HepG2 (cell line): Measurements from ENCODE around the gene COQ7. TPM values are rescaled to one million over a fixed set of nuclear protein-coding genes. Genes with fewer than 3 reads are reported as not detected.

Experiments
- ATAC-seq: fragments of 200-7000 bp; cut with Tn5 transposase; 3 replicates; pipeline ENCODE4 v1.9.1; 2020; ENCODE audit warnings: mild to moderate bottlenecking, moderate library complexity
- BruUV-seq: library from RNA; stranded (reverse); fragments of 400-500 nt; replicated peaks from 2 replicates; lab custom pipeline; 2021; lab: Mats Ljungman, UMichigan
- CTCF ChIA-PET: fragments of 300-600 bp; formaldehyde crosslinking; extraction: SDS; loops from one replicate; lab custom pipeline; 2021; ENCODE audit warnings: low total read pairs, inconsistent platforms, low intra/inter-chr PET ratio; lab: Yijun Ruan, JAX
- POLR2A ChIA-PET: fragments of 350-600 bp; sonication (Branson Sonifier 250); formaldehyde crosslinking; loops from one replicate; lab custom pipeline; 2020; ENCODE audit warnings: antibody characterized with exemption, inconsistent platforms; lab: Yijun Ruan, JAX
- DNase-seq: peaks from one replicate; pipeline ENCODE4 v3.0.0-alpha.2; 2015; ENCODE audit warnings: low spot score
- FAIRE-seq: peaks from 3 replicates; lab custom pipeline; 2011; peaks lifted over from hg19 to GRCh38; lab: Jason Lieb, UNC
- H2AFZ ChIP-seq: one replicate; pipeline ENCODE4 v1.6.1; 2011; ENCODE audit warnings: low read length, inconsistent platforms
- H3K27ac ChIP-seq: fragments of 300-600 bp; 3 replicates; pipeline ENCODE4 v1.8.0; 2011; ENCODE audit warnings: mixed run types, mild to moderate bottlenecking, mixed read lengths, low read length, inconsistent platforms; ENCODE audit not compliant: insufficient read depth; ENCODE audit errors: extremely low read length
- H3K27me3 ChIP-seq, 2 experiments: fragments of 200-600 bp in 1 of 2; 2 replicates in 1 of 2; 3 replicates in 1 of 2; pipeline versions ENCODE4 v1.6.0 to v1.8.0; 2011; ENCODE audit warnings: low read length in 2 of 2, mild to moderate bottlenecking in 2 of 2, moderate library complexity in 2 of 2, inconsistent platforms in 1 of 2; ENCODE audit not compliant: insufficient read depth in 2 of 2, control insufficient read depth in 1 of 2
- H3K36me3 ChIP-seq, 2 experiments: fragments of 200-600 bp in 1 of 2; replicated peaks in 1 of 2; 2 replicates in 1 of 2; 3 replicates in 1 of 2; pipeline versions ENCODE4 v1.5.1 to v1.8.0; 2011; ENCODE audit warnings: low read length in 2 of 2, inconsistent platforms in 1 of 2; ENCODE audit not compliant: insufficient read depth in 2 of 2, control insufficient read depth in 1 of 2
- H3K4me1 ChIP-seq: 2 replicates; pipeline ENCODE4 v1.5.1; 2012; ENCODE audit warnings: low read length, inconsistent platforms; ENCODE audit not compliant: insufficient read depth
- H3K4me2 ChIP-seq: 2 replicates; pipeline ENCODE4 v1.6.0; 2011; ENCODE audit warnings: low read depth, low read length, inconsistent platforms
- H3K4me3 ChIP-seq, 3 experiments: fragments of 200-600 bp in 1 of 3; sonication (generic), shearing (Covaris generic) in 1 of 3; replicated peaks in 1 of 3; 2 replicates each; pipeline ENCODE4 v1.5.1; 2011 to 2016; ENCODE audit warnings: low read length in 3 of 3, inconsistent platforms in 2 of 3, low read depth in 2 of 3, mild to moderate bottlenecking in 2 of 3, control low read depth in 1 of 3, mixed read lengths in 1 of 3; ENCODE audit not compliant: insufficient read depth in 1 of 3
- H3K79me2 ChIP-seq: one replicate; pipeline ENCODE4 v1.6.1; 2011; ENCODE audit warnings: low read length, inconsistent platforms; ENCODE audit not compliant: insufficient read depth
- H3K9ac ChIP-seq: 2 replicates; pipeline ENCODE4 v1.6.0; 2011; ENCODE audit warnings: mild to moderate bottlenecking, low read depth, low read length, inconsistent platforms; ENCODE audit not compliant: insufficient read depth
- H3K9me3 ChIP-seq: 2 replicates; pipeline ENCODE4 v1.5.1; 2012; ENCODE audit warnings: mild to moderate bottlenecking, low read length
- H4K20me1 ChIP-seq: 2 replicates; pipeline ENCODE4 v1.6.0; 2011; ENCODE audit warnings: inconsistent platforms, mild to moderate bottlenecking, low read length, moderate library complexity; ENCODE audit not compliant: insufficient read depth
- FIP1L1 ChIP-seq: fragments of 200-400 bp; formaldehyde crosslinking; IDR thresholded peaks from 2 replicates; pipeline ENCODE4 v1.6.1; 2018; ENCODE audit warnings: low read depth, mild to moderate bottlenecking, low read length, moderate library complexity, borderline replicate concordance; ENCODE audit not compliant: insufficient read depth
- FOXO1 ChIP-seq: sonication (generic); formaldehyde crosslinking; IDR thresholded peaks from 2 replicates; pipeline ENCODE4 v1.4.0; 2020; ENCODE audit warnings: missing genetic modification reagents
- HIVEP1 ChIP-seq: sonication (generic); formaldehyde crosslinking; IDR thresholded peaks from 2 replicates; pipeline ENCODE4 v1.4.0; 2020; ENCODE audit warnings: mild to moderate bottlenecking, missing genetic modification reagents
- HOXA7 ChIP-seq: sonication (generic); formaldehyde crosslinking; IDR thresholded peaks from 2 replicates; pipeline ENCODE4 v1.8.1; 2022; ENCODE audit warnings: mild to moderate bottlenecking, missing genetic modification reagents, moderate library complexity
- RFXAP ChIP-seq: sonication (generic); formaldehyde crosslinking; IDR thresholded peaks from 2 replicates; pipeline ENCODE4 v1.4.0; 2020; ENCODE audit warnings: missing genetic modification reagents, borderline replicate concordance
- SNRNP70 ChIP-seq: fragments of 200-400 bp; formaldehyde crosslinking; IDR thresholded peaks from 2 replicates; pipeline ENCODE4 v1.6.1; 2017; ENCODE audit warnings: mild to moderate bottlenecking, low read depth, low read length, moderate library complexity
- U2AF1 ChIP-seq: fragments of 200-400 bp; formaldehyde crosslinking; optimal IDR thresholded peaks from 2 replicates; pipeline ENCODE3; 2017; ENCODE audit warnings: mild to moderate bottlenecking, low read depth, low read length
- ZNF121 ChIP-seq: sonication (generic); formaldehyde crosslinking; IDR thresholded peaks from 2 replicates; pipeline ENCODE4 v1.5.0; 2020; ENCODE audit warnings: mild to moderate bottlenecking, missing genetic modification reagents
- ZNF207 ChIP-seq: fragments of 450-650 bp; IDR thresholded peaks from 2 replicates; pipeline ENCODE4 v1.6.1; 2016; ENCODE audit warnings: antibody characterized with exemption, borderline replicate concordance
- ZNF331 ChIP-seq: sonication (generic); formaldehyde crosslinking; IDR thresholded peaks from 2 replicates; pipeline ENCODE4 v1.4.0; 2020; ENCODE audit warnings: missing genetic modification reagents
- ZNF746 ChIP-seq: sonication (generic); formaldehyde crosslinking; IDR thresholded peaks from 2 replicates; pipeline ENCODE4 v1.8.0; 2022; ENCODE audit warnings: mild to moderate bottlenecking, missing genetic modification reagents
- ZNF780A ChIP-seq: sonication (generic); formaldehyde crosslinking; IDR thresholded peaks from 2 replicates; pipeline ENCODE4 v1.8.0; 2022; ENCODE audit warnings: mild to moderate bottlenecking, missing genetic modification reagents, moderate library complexity
- WGBS: methylation state at CpG from one replicate; pipeline ENCODE4 v1.1.6; 2017; ENCODE audit warnings: low lambda C conversion rate; 5-methylcytosine and 5-hydroxymethylcytosine counted together
- in situ Hi-C: cut with HindIII; loops from 2 replicates; pipeline ENCODE4 v1.10.0; 2017; ENCODE audit warnings: low pct_unique_long_range_greater_than_20kb; ENCODE audit not compliant: extremely low pct_ligation_motif_present
- intact Hi-C: fragments of 100-400 bp; cut with micrococcal nuclease; formaldehyde crosslinking; loops from one replicate; pipeline ENCODE4 v1.10.0; 2022; ENCODE audit not compliant: unreplicated experiment
- polyA plus RNA-seq, 8 experiments: library from polyadenylated mRNA; depleted of rRNA in 3 of 8; stranded (reverse) in 7 of 8; unstranded in 1 of 8; fragments of >200 nt; fragmentation: Illumina TruSeq in 4 of 8; extraction: Trizol in 4 of 8; gene quantifications; 2 replicates each; pipeline versions ENCODE4 v1.2.1 to v1.2.3, GENCODE V29; 2011 to 2016; ENCODE audit warnings: low read depth in 4 of 8, missing spikeins in 1 of 8, mixed read lengths in 1 of 8; ENCODE audit not compliant: insufficient read depth in 1 of 8
- total RNA-seq, 5 experiments: library from RNA; depleted of rRNA; stranded (reverse); fragments of >200 nt; fragmentation: Illumina TruSeq; extraction: Trizol; gene quantifications; 2 replicates each; pipeline ENCODE4 v1.2.3, GENCODE V29; 2016; ENCODE audit warnings: low read depth in 1 of 5
- TF ChIP-seq, protein P1 (sequence below): sonication (generic); formaldehyde crosslinking; IDR thresholded peaks from 2 replicates; pipeline ENCODE4 v1.8.0; 2022; ENCODE audit warnings: mild to moderate bottlenecking, missing genetic modification reagents
- TF ChIP-seq, protein P2 (sequence below): sonication (generic); formaldehyde crosslinking; IDR thresholded peaks from 2 replicates; pipeline ENCODE4 v1.5.0; 2020; ENCODE audit warnings: mild to moderate bottlenecking, missing genetic modification reagents
- TF ChIP-seq, protein P3 (sequence below): sonication (generic); formaldehyde crosslinking; IDR thresholded peaks from 2 replicates; pipeline ENCODE4 v1.9.0; 2022; ENCODE audit warnings: low read depth, missing genetic modification reagents
- TF ChIP-seq, protein P4 (sequence below): IDR thresholded peaks from 2 replicates; pipeline ENCODE4 v1.6.1; 2016; ENCODE audit warnings: low read depth

Gene COQ7
- total and polyA plus RNA-seq, 2 of the 13 experiments (the other 11 are each of a cell fraction or from before 2014, with no cell fraction given): 20.1 to 45.7 TPM

DNA sequence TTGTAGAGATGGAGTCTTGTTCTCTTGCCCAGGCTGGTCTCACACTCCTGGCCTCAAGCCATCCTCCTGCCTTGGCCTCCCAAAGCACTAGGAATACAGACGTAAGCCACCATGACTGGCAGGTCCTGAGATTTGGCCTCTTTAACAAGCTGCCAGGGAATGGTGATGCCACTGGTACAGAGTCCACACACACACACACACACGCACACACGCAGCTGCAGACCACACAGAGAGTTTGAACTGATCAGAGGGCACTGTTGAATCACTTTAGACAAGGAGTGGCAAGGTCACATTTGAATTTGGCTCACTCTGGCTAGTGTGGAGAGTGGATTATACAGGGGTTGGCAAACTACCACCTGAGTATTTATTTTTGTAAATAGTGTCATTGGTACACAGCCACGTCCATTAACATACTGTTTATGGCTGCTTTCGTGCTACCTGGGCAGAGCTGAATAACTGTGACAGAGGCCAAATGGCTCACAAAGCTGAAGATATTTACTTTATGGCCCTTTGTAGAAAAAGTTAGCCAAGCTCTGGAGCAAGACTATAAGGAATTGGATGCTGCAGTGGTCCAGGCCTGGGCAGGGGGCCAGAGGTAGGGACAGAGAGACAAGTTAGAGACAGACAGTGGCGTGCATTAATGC is 56.2 kb downstream of the COQ7 start:
- in situ Hi-C loops (no loop called here), intact Hi-C loops (loop anchor here (1.0 kb wide), 1 partner anchor 32 kb away; no protein-coding TSS in a partner anchor)
- Histone ChIP-seq H3K9me3 (no peaks in the 10 kb centered on the region), H3K4me2 (peak overlapping the region; percentile 5; the same call in 1 of the 2 replicates), H3K9ac (no peak overlapping the region), H3K4me3 (no peak overlapping the region), H3K79me2 (no peaks in the 10 kb centered on the region), H3K27ac (no peak overlapping the region), H2AFZ (no peak overlapping the region), H3K36me3 (no peaks in the 10 kb centered on the region), H4K20me1 (no peaks in the 10 kb centered on the region), H3K4me1 (peaks cover 28% of the 10 kb centered on the region), H3K27me3 (no peaks in the 10 kb centered on the region)
- WGBS: 17% methylated on average over 6 of the region's 6 CpGs
- BruUV-seq: no TSS peak
- ChIA-PET CTCF (no interaction called here), POLR2A (interaction anchor here (1.2 to 2.7 kb wide), 2 partner anchors 11 to 15 kb away, joined by 3 to 25 read pairs; partner anchors contain the start of gene ITPRIPL2)
- peak; percentile 90 for ATAC-seq
- peak; percentile 76 for FAIRE-seq
- DNase-seq: peak; percentile 84
- TF ChIP-seq ZNF207 (no peak), HIVEP1 (CRISPR knock-in tag) (0 out of 2 replicates have a peak, but pooled peaks have one; percentile 16), FOXO1 (CRISPR knock-in tag) (peak; percentile 47; the same call in 1 of the 2 replicates), ZNF780A (0 out of 2 replicates have a peak, but pooled peaks have one; percentile 49), ZNF121 (CRISPR knock-in tag) (0 out of 2 replicates have a peak, but pooled peaks have one; percentile 14), ZNF331 (no peak), ZNF746 (CRISPR knock-in tag) (no peak), RFXAP (no peak), SNRNP70 (no peak), FIP1L1 (0 out of 2 replicates have a peak, but pooled peaks have one; percentile 49), U2AF1 (peak; percentile 78), HOXA7 (CRISPR knock-in tag) (peak; percentile 74; the same call in 1 of the 2 replicates)
- TF ChIP-seq, protein P1, sequence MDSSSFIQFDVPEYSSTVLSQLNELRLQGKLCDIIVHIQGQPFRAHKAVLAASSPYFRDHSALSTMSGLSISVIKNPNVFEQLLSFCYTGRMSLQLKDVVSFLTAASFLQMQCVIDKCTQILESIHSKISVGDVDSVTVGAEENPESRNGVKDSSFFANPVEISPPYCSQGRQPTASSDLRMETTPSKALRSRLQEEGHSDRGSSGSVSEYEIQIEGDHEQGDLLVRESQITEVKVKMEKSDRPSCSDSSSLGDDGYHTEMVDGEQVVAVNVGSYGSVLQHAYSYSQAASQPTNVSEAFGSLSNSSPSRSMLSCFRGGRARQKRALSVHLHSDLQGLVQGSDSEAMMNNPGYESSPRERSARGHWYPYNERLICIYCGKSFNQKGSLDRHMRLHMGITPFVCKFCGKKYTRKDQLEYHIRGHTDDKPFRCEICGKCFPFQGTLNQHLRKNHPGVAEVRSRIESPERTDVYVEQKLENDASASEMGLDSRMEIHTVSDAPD (CRISPR knock-in tag): peak; percentile 89; the same call in 1 of the 2 replicates
- TF ChIP-seq, protein P2, sequence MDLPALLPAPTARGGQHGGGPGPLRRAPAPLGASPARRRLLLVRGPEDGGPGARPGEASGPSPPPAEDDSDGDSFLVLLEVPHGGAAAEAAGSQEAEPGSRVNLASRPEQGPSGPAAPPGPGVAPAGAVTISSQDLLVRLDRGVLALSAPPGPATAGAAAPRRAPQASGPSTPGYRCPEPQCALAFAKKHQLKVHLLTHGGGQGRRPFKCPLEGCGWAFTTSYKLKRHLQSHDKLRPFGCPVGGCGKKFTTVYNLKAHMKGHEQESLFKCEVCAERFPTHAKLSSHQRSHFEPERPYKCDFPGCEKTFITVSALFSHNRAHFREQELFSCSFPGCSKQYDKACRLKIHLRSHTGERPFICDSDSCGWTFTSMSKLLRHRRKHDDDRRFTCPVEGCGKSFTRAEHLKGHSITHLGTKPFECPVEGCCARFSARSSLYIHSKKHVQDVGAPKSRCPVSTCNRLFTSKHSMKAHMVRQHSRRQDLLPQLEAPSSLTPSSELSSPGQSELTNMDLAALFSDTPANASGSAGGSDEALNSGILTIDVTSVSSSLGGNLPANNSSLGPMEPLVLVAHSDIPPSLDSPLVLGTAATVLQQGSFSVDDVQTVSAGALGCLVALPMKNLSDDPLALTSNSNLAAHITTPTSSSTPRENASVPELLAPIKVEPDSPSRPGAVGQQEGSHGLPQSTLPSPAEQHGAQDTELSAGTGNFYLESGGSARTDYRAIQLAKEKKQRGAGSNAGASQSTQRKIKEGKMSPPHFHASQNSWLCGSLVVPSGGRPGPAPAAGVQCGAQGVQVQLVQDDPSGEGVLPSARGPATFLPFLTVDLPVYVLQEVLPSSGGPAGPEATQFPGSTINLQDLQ (CRISPR knock-in tag): no peak
- TF ChIP-seq, protein P3, sequence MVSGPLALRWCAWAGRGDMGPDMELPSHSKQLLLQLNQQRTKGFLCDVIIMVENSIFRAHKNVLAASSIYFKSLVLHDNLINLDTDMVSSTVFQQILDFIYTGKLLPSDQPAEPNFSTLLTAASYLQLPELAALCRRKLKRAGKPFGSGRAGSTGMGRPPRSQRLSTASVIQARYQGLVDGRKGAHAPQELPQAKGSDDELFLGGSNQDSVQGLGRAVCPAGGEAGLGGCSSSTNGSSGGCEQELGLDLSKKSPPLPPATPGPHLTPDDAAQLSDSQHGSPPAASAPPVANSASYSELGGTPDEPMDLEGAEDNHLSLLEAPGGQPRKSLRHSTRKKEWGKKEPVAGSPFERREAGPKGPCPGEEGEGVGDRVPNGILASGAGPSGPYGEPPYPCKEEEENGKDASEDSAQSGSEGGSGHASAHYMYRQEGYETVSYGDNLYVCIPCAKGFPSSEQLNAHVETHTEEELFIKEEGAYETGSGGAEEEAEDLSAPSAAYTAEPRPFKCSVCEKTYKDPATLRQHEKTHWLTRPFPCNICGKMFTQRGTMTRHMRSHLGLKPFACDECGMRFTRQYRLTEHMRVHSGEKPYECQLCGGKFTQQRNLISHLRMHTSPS (CRISPR knock-in tag): peak; percentile 99
- TF ChIP-seq, protein P4, sequence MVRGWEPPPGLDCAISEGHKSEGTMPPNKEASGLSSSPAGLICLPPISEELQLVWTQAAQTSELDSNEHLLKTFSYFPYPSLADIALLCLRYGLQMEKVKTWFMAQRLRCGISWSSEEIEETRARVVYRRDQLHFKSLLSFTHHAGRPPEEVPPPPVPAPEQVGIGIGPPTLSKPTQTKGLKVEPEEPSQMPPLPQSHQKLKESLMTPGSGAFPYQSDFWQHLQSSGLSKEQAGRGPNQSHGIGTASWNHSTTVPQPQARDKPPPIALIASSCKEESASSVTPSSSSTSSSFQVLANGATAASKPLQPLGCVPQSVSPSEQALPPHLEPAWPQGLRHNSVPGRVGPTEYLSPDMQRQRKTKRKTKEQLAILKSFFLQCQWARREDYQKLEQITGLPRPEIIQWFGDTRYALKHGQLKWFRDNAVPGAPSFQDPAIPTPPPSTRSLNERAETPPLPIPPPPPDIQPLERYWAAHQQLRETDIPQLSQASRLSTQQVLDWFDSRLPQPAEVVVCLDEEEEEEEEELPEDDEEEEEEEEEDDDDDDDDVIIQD: 0 out of 2 replicates have a peak, but pooled peaks have one; percentile 53
